Adrenal gland (tissue), 12 donors: ENCODE measurements around the gene CELF5. TPM values are rescaled to one million over a fixed set of nuclear protein-coding genes. Genes with fewer than 3 reads are reported as not detected.

ENCODE experiments used
- DNase-seq, 7 donors: peaks; one replicate each; pipeline ENCODE4 v3.0.0-alpha.2; 2019 to 2020
- H3K27ac ChIP-seq, 5 donors: fragments of 200-600 bp; sonication (generic) in 4 of 5; 1 replicate in 3 of 5; 2 replicates in 2 of 5; pipeline versions ENCODE4 v1.5.1 to v1.8.0; 2016 to 2020; ENCODE audit warnings: mild to moderate bottlenecking in 1 of 5
- H3K27me3 ChIP-seq: fragments of 200-600 bp; 2 replicates; pipeline ENCODE4 v1.8.0; 2021
- H3K36me3 ChIP-seq, 2 donors: fragments of 200-600 bp; replicated peaks in 1 of 2; 1 replicate in 1 of 2; 2 replicates in 1 of 2; pipeline versions ENCODE4 v1.5.1 to v1.8.0; 2018 to 2022
- H3K4me1 ChIP-seq, 2 donors: fragments of 200-600 bp; replicated peaks in 1 of 2; 1 replicate in 1 of 2; 2 replicates in 1 of 2; pipeline versions ENCODE4 v1.5.1 to v1.8.0; 2018 to 2021
- H3K4me3 ChIP-seq, 4 donors: fragments of 200-600 bp; sonication (generic) in 3 of 4; one replicate each; pipeline ENCODE4 v1.5.1; 2016 to 2018
- H3K9me3 ChIP-seq, 3 donors: fragments of 200-600 bp; sonication (generic) in 1 of 3; replicated peaks in 1 of 3; 1 replicate in 2 of 3; 2 replicates in 1 of 3; pipeline versions ENCODE4 v1.5.1 to v1.8.0; 2016 to 2021
- CTCF ChIP-seq, 6 experiments: fragments of 450-650 bp in 4 of 6; fragments of 200-600 bp in 2 of 6; sonication (generic) in 1 of 6; IDR thresholded peaks; 1 replicate in 5 of 6; 2 replicates in 1 of 6; pipeline versions ENCODE4 v1.5.1 to v1.8.0; 2016 to 2021; ENCODE audit warnings: antibody characterized with exemption in 6 of 6, mild to moderate bottlenecking in 2 of 6, moderate library complexity in 1 of 6
- POLR2A ChIP-seq, 2 donors: fragments of 450-650 bp; IDR thresholded peaks; one replicate each; pipeline ENCODE4 v1.6.1; 2017; ENCODE audit warnings: antibody characterized with exemption in 2 of 2, mild to moderate bottlenecking in 2 of 2, moderate library complexity in 1 of 2
- WGBS, 4 donors: extraction: QIAGEN DNeasy Blood & Tissue Kit in 2 of 4; methylation state at CpG; one replicate each; pipeline versions ENCODE4 v1.1.5 to v1.1.7; 2013 to 2017; 5-methylcytosine and 5-hydroxymethylcytosine counted together
- intact Hi-C, 2 donors: fragments of 100-400 bp; cut with DNase I; formaldehyde crosslinking; loops; one replicate each; pipeline versions ENCODE4 v1.14.1 to v1.15.0; 2022 to 2023
- polyA plus RNA-seq, 3 donors: library from polyadenylated mRNA; stranded (reverse); fragments of 200-250 nt in 2 of 3; fragments of 350-450 nt in 1 of 3; fragmentation: Illumina TruSeq in 1 of 3; extraction: RNeasy Lipid Tissue Mini Kit (QIAGEN cat#74804) in 1 of 3; gene quantifications; one replicate each; pipeline ENCODE4 v1.2.3, GENCODE V29; 2013 to 2014
- total RNA-seq, 9 donors: library from RNA; depleted of rRNA in 4 of 9; stranded (reverse); fragments of >200 nt in 4 of 9; fragments of 120-200 nt in 1 of 9; fragmentation: NEBNext Ultra II Directional in 1 of 9; extraction: Animal tissue kit (Norgen Biotek cat#: 25700) in 1 of 9; gene quantifications; one replicate each; pipeline versions ENCODE4 v1.1.0 to v1.2.4, GENCODE V29; 2013 to 2023
- donor health status: healthy with polysubstance abuse.
- donor health status: Bipolar disorder and iron deficiency.
- donor health status: DM: yes; HTN: yes; CAD: no.
- donor health status: DM: no; HTN: no; CAD: no.
- donor health status: DM: no; HTN: no; CAD: no.
- donor health status: DM: yes; HTN: yes; CAD: no.

Gene CELF5
- total and polyA plus RNA-seq, 12 donors, result 0.08 to 1.6 (median 0.58) TPM; not detected in 4

- Histone ChIP-seq H3K27me3 (no peaks in the 10 kb centered on the region), H3K27ac (peak overlapping the region; percentile 92 to 98 (median 96)), H3K9me3 (no peaks in the 10 kb centered on the region), H3K4me3 (no peak overlapping the region), H3K36me3 (no peaks in the 10 kb centered on the region), H3K4me1 (peaks cover 31 to 47% of the 10 kb centered on the region in 2 donors)
- no peak for TF ChIP-seq CTCF (IDR thresholded peaks at IDR 0.05)
- TF ChIP-seq POLR2A (IDR thresholded peaks at IDR 0.05), result no peak
- WGBS, 4 donors, result 66 to 74% (median 72%) methylated on average over 13 to 15 of the region's 15 CpGs
- intact Hi-C loops, result no loop called here
- DNase-seq, result peak; percentile 68 to 90 (median 87)
Measured at GRCh38 chr19:3335431-3336350, 111.2 kb downstream of the CELF5 start.

- 32 to 46% (median 43%) methylated on average over 5 of the region's 5 CpGs for WGBS, 4 donors
- TF ChIP-seq POLR2A (IDR thresholded peaks at IDR 0.05), result no peak
- TF ChIP-seq CTCF (IDR thresholded peaks at IDR 0.05), result no peak
- Histone ChIP-seq H3K27me3 (no peaks in the 10 kb centered on the region), H3K4me1 (peaks cover 31 to 47% of the 10 kb centered on the region in 2 donors), H3K27ac (peak overlapping the region; percentile 92 to 98 (median 96)), H3K9me3 (no peaks in the 10 kb centered on the region), H3K36me3 (no peaks in the 10 kb centered on the region), H3K4me3 (no peak overlapping the region)
- intact Hi-C loops, result no loop called here
- no peak for DNase-seq
Measured at GRCh38 chr19:3336351-3336679, 111.9 kb downstream of the CELF5 start.

GRCh38 chr19:3336680-3337523 lies 112.4 kb downstream of the CELF5 start:
- Histone ChIP-seq H3K9me3 (no peaks in the 10 kb centered on the region), H3K4me3 (no peak overlapping the region), H3K27me3 (no peaks in the 10 kb centered on the region), H3K36me3 (no peaks in the 10 kb centered on the region), H3K4me1 (peaks cover 31 to 47% of the 10 kb centered on the region in 2 donors), H3K27ac (peak overlapping the region; percentile 92 to 98 (median 96))
- TF ChIP-seq CTCF (IDR thresholded peaks at IDR 0.05), result no peak
- peak in 1 of 2 donors; percentile 56 for TF ChIP-seq POLR2A (IDR thresholded peaks at IDR 0.05)
- WGBS, 4 donors, result 21 to 25% (median 23%) methylated on average over 11 to 22 of the region's 22 CpGs
- peak; percentile 89 to 97 (median 95) for DNase-seq
- intact Hi-C loops, result no loop called here
